Nephron (organoid): Measurements from ENCODE around the gene SCARB1.

Experiments used
- H3K27ac Mint-ChIP-seq, 3 experiments: 2 replicates each; pipeline ENCODE4 v1.8.0; 2020; ENCODE audit warnings: mixed read lengths in 3 of 3, mild to moderate bottlenecking in 2 of 3, moderate library complexity in 1 of 3
- H3K27me3 Mint-ChIP-seq: 2 replicates; pipeline ENCODE4 v1.8.0; 2021; ENCODE audit warnings: low read depth, mild to moderate bottlenecking, moderate library complexity, mixed read lengths
- H3K36me3 Mint-ChIP-seq: 2 replicates; pipeline ENCODE4 v1.8.0; 2020; ENCODE audit warnings: low read depth, mixed read lengths
- H3K4me1 Mint-ChIP-seq: 2 replicates; pipeline ENCODE4 v1.8.0; 2020; ENCODE audit warnings: mixed read lengths
- H3K4me3 Mint-ChIP-seq, 3 experiments: 2 replicates each; pipeline ENCODE4 v1.8.0; 2020; ENCODE audit warnings: mild to moderate bottlenecking in 3 of 3, mixed read lengths in 3 of 3, moderate library complexity in 2 of 3
- H3K9me3 Mint-ChIP-seq: 2 replicates; pipeline ENCODE4 v1.8.0; 2020; ENCODE audit warnings: mixed read lengths
- TF ChIP-seq, protein P1 (sequence below), 3 experiments: fragments of 200-600 bp; sonication (generic); IDR thresholded peaks; one replicate each; pipeline ENCODE4 v1.5.0; 2021; ENCODE audit warnings: antibody characterized with exemption in 3 of 3; ENCODE audit not compliant: unreplicated experiment in 3 of 3

Gene SCARB1

DNA sequence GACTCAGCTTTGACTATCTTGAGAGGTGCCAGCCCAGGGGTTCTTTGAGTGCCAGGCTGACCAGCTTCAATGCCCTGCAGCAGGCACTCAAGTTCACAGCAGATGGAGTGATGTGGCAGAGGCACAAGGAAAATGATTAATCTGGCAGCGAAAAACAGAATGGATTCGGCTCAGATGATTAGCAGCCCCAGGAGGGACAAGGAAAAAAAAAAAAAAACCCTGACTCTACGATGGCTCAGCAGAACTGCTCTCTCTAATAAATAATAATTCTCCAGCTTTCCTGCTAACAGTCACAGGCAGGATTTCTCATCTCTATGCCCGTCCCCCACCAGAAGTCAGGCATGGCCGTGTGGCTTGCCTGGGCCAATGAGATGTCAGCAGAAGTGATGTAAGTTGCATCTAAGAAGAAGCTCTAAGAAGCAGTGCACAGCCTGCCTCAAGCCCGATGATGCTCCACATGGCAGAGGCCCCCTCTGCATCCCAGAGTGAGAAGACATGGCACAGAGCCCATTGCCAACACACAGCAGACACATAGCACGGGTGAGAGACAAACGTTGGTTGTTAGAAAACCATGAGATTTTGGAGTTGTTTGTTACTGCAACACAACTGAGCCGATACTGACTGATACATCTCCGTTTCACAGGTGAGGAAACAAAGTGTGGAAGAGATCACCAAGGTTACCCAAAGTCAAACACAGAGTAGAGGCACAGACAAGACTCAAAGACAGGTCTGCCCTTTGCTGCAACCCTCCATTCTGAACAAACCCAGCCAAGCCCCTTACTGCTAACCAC is 111.0 kb downstream of the SCARB1 start:
- Mint-ChIP-seq H3K4me3 (peak overlapping the region in 1 of 3 experiments; percentile 20), H3K27me3 (peaks cover 19% of the 10 kb centered on the region), H3K27ac (peak overlapping the region; percentile 66 to 80 (median 69)), H3K4me1 (peaks cover 66% of the 10 kb centered on the region), H3K9me3 (peaks cover 17% of the 10 kb centered on the region), H3K36me3 (no peaks in the 10 kb centered on the region)
- TF ChIP-seq, protein P1, sequence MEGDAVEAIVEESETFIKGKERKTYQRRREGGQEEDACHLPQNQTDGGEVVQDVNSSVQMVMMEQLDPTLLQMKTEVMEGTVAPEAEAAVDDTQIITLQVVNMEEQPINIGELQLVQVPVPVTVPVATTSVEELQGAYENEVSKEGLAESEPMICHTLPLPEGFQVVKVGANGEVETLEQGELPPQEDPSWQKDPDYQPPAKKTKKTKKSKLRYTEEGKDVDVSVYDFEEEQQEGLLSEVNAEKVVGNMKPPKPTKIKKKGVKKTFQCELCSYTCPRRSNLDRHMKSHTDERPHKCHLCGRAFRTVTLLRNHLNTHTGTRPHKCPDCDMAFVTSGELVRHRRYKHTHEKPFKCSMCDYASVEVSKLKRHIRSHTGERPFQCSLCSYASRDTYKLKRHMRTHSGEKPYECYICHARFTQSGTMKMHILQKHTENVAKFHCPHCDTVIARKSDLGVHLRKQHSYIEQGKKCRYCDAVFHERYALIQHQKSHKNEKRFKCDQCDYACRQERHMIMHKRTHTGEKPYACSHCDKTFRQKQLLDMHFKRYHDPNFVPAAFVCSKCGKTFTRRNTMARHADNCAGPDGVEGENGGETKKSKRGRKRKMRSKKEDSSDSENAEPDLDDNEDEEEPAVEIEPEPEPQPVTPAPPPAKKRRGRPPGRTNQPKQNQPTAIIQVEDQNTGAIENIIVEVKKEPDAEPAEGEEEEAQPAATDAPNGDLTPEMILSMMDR (IDR thresholded peaks at IDR 0.05; ENCODE audit: unreplicated experiment in 3 of 3), result no peak

DNA sequence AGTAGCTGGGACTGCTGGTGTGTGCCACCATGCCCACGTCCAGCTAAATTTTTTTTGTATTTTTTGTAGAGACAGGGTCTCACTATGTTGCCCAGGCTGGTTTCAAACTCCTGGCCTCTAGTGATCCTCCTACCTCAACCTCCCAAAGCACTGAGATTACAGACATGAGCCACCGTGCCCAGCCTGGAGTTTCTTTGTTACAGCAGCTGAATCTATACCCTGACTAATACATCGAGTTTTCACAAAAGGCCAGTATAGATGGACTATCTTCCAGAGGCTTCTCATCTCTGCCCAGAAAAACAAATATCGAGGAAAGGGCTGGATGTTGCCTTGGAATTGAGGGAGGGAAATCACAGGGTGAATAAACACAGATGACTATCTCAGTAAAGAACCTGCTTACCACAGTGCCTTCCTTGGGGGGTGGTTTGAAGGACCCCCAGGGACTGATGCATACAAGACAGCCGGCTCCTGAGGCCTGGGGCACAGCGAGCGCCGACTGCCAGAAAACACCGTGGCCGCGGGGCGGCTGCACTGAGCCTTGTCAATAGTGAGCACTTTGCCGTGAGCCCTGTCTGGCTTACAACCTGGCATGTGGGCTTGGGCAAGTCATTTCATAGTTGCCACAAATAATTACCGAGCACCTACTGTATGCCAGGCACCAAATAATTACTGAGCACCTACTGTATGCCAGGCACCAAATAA is 111.9 kb downstream of the SCARB1 start:
- peak overlapping the region; percentile 89 to 93 (median 90) for H3K27ac Mint-ChIP-seq
- H3K27me3 Mint-ChIP-seq, result peaks cover 13% of the 10 kb centered on the region
- TF ChIP-seq, protein P1 (IDR thresholded peaks at IDR 0.05; ENCODE audit: unreplicated experiment in 3 of 3), result no peak
- no peak overlapping the region for H3K4me3 Mint-ChIP-seq
- peaks cover 65% of the 10 kb centered on the region for H3K4me1 Mint-ChIP-seq
- H3K36me3 Mint-ChIP-seq, result no peaks in the 10 kb centered on the region
- peaks cover 9% of the 10 kb centered on the region for H3K9me3 Mint-ChIP-seq

DNA sequence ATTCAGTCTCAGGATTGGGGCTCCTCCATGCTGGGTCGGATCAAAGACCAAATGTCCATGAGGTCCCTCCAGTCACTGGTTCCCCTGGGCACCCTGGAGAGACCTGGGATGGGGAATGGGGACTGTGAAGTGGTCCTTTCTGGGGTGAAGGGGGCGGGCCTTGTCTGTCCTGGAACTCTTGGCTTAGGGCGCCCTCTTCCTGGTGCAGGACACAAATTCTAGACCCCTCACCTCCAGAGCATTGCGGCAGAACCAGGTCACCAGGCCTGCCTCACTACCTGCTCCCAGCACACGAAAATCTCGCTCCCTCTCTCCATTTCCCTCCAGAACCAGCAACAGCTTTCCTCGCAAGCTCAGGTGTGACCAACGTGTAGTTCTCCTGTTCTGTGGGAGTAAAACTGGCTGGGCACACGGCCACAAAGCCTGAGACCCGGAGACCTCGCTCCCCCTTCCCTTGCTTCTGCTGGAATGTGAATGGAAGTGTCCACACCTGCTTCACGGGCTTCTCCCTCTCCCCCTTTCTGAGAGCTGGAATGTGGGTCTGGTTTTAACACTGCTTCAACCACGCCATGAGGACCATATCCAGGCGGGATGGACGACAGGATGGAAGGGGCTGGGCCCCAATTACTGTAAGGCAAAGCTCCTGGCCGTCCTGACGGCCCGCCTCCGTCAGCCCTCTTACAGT is 112.7 kb downstream of the SCARB1 start:
- H3K27me3 Mint-ChIP-seq, result peaks cover 13% of the 10 kb centered on the region
- peak overlapping the region; percentile 89 to 93 (median 90) for H3K27ac Mint-ChIP-seq
- H3K4me1 Mint-ChIP-seq, result peaks cover 66% of the 10 kb centered on the region
- H3K9me3 Mint-ChIP-seq, result peaks cover 5% of the 10 kb centered on the region
- TF ChIP-seq, protein P1 (IDR thresholded peaks at IDR 0.05; ENCODE audit: unreplicated experiment in 3 of 3), result peak in 1 of 3 experiments; percentile 33
- H3K4me3 Mint-ChIP-seq, result no peak overlapping the region
- no peaks in the 10 kb centered on the region for H3K36me3 Mint-ChIP-seq

DNA sequence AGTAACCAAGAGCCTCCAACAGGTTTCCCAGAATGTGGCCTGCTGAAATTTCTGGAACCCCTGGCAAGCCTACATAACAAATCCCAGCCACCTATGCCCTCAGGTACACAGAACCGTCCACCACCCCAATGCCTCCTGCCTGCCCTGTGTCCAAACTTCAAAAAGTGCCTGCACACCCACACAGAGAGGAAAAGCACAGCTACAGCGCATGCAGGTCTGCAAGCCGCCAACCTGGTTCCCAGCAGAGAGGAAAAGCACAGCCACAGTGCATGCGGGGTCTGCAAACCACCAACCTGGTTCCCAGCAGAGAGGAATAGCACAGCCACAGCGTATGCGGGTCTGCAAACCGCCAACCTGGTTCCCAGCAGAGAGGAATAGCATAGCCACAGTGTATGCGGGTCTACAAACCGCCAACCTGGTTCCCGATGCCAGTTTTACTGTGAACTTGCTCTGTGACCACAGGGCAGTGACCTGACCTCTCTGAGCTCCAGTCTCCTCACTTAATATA is 113.5 kb downstream of the SCARB1 start:
- no peak overlapping the region for H3K4me3 Mint-ChIP-seq
- TF ChIP-seq, protein P1 (IDR thresholded peaks at IDR 0.05; ENCODE audit: unreplicated experiment in 3 of 3), result no peak
- peaks cover 13% of the 10 kb centered on the region for H3K27me3 Mint-ChIP-seq
- H3K4me1 Mint-ChIP-seq, result peaks cover 67% of the 10 kb centered on the region
- peaks cover 5% of the 10 kb centered on the region for H3K9me3 Mint-ChIP-seq
- peak overlapping the region; percentile 89 to 93 (median 90) for H3K27ac Mint-ChIP-seq
- H3K36me3 Mint-ChIP-seq, result no peaks in the 10 kb centered on the region

DNA sequence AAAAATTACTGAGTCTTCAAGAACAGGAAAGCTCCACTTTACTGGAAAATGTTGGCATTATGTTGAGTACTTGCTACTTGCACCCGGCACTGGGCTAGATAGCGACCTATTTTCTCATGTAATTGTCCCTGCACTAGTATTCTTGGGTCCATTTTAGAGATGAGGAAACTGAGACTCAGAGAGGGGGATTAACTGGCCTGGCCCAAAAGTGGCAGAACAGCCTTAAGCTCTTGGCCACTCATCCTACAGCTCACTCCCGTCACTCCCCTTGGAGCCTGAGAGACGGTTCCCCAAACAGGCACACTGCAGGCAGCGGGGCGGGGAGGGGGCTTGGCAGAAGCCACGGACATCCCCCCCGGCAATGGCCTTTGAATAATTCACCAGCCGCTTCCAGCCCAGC is 113.9 kb downstream of the SCARB1 start:
- no peak overlapping the region for H3K4me3 Mint-ChIP-seq
- peak overlapping the region; percentile 89 to 93 (median 90) for H3K27ac Mint-ChIP-seq
- no peaks in the 10 kb centered on the region for H3K36me3 Mint-ChIP-seq
- peaks cover 13% of the 10 kb centered on the region for H3K27me3 Mint-ChIP-seq
- H3K4me1 Mint-ChIP-seq, result peaks cover 64% of the 10 kb centered on the region
- peaks cover 5% of the 10 kb centered on the region for H3K9me3 Mint-ChIP-seq
- TF ChIP-seq, protein P1 (IDR thresholded peaks at IDR 0.05; ENCODE audit: unreplicated experiment in 3 of 3), result no peak
